C4-2B (cell line): ENCODE results near the gene NELL1.

Source experiments
- H3K27ac ChIP-seq: fragments of 450-650 bp; 2 replicates; pipeline ENCODE4 v1.5.1; 2017
- ZFX ChIP-seq: fragments of 450-650 bp; IDR thresholded peaks from 2 replicates; pipeline ENCODE4 v1.6.1; 2017
- TF ChIP-seq, protein P1 (sequence below): fragments of 450-650 bp; conservative IDR thresholded peaks from 2 replicates; pipeline ENCODE4 v1.5.1; 2017; ENCODE audit warnings: mild to moderate bottlenecking

Gene NELL1

DNA sequence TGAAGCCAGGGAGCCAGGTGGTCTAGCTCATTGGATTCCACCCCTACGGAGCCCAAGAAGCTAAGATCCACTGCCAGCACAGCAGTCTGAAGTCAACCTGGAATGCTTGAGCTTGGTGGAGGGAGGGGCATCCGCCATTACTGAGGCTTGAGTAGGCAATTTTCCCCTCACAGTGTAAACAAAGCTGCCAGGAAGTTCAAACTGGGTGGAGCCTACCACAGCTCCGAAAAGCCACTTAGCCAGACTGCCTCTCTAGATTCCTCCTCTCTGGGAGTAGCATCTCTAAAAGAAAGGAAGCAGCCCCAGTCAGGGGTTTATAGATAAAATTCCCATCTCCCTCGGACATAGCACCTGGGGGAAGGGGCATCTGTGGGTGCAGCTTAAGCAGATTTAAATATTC lies 620.3 kb downstream of the NELL1 start:
- no peak for TF ChIP-seq ZFX
- TF ChIP-seq, protein P1, sequence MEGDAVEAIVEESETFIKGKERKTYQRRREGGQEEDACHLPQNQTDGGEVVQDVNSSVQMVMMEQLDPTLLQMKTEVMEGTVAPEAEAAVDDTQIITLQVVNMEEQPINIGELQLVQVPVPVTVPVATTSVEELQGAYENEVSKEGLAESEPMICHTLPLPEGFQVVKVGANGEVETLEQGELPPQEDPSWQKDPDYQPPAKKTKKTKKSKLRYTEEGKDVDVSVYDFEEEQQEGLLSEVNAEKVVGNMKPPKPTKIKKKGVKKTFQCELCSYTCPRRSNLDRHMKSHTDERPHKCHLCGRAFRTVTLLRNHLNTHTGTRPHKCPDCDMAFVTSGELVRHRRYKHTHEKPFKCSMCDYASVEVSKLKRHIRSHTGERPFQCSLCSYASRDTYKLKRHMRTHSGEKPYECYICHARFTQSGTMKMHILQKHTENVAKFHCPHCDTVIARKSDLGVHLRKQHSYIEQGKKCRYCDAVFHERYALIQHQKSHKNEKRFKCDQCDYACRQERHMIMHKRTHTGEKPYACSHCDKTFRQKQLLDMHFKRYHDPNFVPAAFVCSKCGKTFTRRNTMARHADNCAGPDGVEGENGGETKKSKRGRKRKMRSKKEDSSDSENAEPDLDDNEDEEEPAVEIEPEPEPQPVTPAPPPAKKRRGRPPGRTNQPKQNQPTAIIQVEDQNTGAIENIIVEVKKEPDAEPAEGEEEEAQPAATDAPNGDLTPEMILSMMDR = no peak
- H3K27ac ChIP-seq = no peak overlapping the region

GRCh38 chr11:21295508-21295907 lies 626.1 kb downstream of the NELL1 start:
- H3K27ac ChIP-seq = no peak overlapping the region

DNA sequence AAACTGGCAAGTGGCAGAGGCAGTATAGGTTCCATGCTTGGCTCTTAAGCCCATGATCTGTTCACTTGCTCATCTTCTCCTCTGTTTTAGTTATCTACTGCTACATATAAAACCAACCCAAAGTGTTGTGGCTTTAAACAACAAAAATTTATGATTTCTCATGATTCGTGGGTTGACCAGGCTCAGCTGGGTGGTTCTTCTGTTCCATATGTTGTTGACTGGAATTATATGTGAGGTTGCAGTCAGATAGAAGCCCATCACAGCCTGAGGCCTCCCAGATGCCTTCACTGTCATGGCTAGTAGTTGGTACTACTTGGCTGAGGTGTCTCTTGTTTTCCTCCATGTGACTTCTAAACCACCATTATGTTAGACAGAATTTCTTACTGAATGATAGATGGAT lies 632.6 kb downstream of the NELL1 start:
- no peak overlapping the region for H3K27ac ChIP-seq
- TF ChIP-seq ZFX = no peak
- TF ChIP-seq, protein P1 = no peak

More at GRCh38 chr11:21295508-21295907, 626.1 kb downstream of the NELL1 start:
- no peak for TF ChIP-seq ZFX
- TF ChIP-seq, protein P1 = no peak

GRCh38 chr11:21306739-21307358 lies 637.5 kb downstream of the NELL1 start:
- no peak overlapping the region for H3K27ac ChIP-seq
- TF ChIP-seq, protein P1 = no peak
- no peak for TF ChIP-seq ZFX

- H3K27ac ChIP-seq = no peak overlapping the region
- no peak for TF ChIP-seq ZFX
- TF ChIP-seq, protein P1 = no peak
These were observed 638.5 kb downstream of the NELL1 start for GRCh38 chr11:21307874-21308273.

DNA sequence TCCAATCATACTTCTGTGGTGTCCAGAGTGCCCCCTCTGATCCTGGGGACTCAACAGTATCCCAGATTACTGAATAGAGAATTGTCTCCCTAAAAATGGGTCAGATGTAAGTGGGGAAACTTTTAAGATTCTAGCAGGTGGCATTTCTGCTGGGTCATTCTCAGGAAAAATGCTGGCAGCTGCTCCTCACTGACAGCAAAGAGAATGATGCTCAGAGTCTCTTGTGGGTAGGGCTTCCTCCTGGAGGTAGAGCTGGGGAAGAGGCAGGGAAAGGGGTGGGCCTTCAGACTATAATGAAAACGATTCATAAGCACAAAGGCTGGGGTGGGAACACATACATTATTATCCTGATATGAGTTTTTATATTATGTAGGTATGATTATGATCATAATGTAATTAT lies 647.2 kb downstream of the NELL1 start:
- no peak for TF ChIP-seq ZFX
- TF ChIP-seq, protein P1 = no peak

DNA sequence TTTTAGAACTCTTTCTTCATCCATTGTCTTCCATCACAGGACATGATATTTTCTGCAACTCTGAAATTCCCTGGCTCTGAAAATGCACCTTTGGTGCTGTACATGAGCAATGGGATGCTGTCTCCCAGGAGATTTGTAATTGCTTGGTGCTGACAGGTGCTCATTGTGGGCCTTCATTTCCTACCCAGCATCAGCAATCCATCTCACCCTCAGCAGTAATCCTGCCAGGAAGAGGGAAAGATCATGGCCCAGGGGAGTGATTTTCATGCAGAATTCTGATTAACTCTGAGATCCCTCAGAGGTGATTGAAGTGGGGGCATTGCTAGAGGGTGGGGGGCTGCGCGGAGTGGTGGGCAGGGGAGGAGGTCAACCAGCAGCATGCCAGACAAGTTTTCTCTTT lies 651.7 kb downstream of the NELL1 start:
- no peak for TF ChIP-seq ZFX
- TF ChIP-seq, protein P1 = no peak
- no peak overlapping the region for H3K27ac ChIP-seq

More for the DNA sequence above, 647.2 kb downstream of the NELL1 start:
- H3K27ac ChIP-seq = no peak overlapping the region
